GM19372 (cell line): ENCODE data around the gene SYMPK.
"Not testable (repeated sequence)": the region's sequence is repeated elsewhere in the genome, so short reads cannot be mapped to it uniquely, and the experiment has no call there.

Experiments
- ATAC-seq: cut with Tn5 transposase; IDR thresholded peaks from one replicate; pipeline ENCODE4 v1.9.1; 2021; ENCODE audit warnings: mild to moderate bottlenecking, low read depth, moderate library complexity; ENCODE audit not compliant: unreplicated experiment

SYMPK gene

GRCh38 chr19:45862564-45863334 lies at the start of gene SYMPK:
Gene SYMPK, minus strand, starts transcription at chr19:45863147. Its CDS starts 8,652 bp downstream, at chr19:45854495.
- peak; percentile 90 for ATAC-seq

DNA sequence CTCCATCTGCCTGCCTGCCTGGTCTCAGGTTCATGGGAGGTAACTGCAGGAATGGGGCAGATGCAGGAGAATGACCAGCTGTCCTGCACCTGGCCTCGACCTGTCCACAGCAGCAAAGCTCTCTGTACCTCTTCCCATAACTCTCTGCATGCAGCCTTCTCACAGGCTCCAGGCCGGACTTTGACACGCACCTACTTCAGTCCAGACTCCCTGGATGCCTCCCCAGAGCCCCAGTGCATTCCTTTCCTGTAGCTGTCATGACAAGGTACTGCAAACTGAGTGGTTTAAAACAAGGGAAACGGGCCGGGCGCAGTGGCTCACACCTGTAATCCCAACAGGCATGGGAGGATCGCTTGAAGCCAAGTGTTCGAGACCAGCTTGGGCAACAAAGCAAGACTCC lies 48.3 kb upstream of the SYMPK start:
- ATAC-seq, result no peak

GRCh38 chr19:45908956-45909355 lies 46.0 kb upstream of the SYMPK start:
- ATAC-seq, result no peak

- no peak for ATAC-seq
Observed at GRCh38 chr19:45906221-45906620, 43.3 kb upstream of the SYMPK start.

DNA sequence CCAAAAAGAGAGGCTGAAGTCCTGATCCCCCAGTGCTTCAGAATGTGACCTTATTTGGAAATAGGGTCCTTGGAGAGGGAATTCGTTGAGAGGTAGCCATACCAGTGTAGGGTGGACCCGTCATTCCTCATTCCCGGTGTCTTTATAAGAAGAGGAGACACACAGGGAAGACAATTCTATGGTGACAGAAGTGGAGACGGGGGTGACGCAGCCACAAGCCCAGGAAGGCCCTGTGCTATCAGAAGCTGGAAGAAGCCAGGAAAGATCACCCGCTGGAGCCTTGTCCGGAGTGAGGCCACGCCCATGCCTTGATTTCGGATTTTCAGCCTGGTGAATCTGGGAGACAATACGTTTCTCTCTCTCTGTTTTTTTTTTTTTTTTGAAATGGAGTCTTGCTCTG lies 42.1 kb upstream of the SYMPK start:
- ATAC-seq, result no peak

DNA sequence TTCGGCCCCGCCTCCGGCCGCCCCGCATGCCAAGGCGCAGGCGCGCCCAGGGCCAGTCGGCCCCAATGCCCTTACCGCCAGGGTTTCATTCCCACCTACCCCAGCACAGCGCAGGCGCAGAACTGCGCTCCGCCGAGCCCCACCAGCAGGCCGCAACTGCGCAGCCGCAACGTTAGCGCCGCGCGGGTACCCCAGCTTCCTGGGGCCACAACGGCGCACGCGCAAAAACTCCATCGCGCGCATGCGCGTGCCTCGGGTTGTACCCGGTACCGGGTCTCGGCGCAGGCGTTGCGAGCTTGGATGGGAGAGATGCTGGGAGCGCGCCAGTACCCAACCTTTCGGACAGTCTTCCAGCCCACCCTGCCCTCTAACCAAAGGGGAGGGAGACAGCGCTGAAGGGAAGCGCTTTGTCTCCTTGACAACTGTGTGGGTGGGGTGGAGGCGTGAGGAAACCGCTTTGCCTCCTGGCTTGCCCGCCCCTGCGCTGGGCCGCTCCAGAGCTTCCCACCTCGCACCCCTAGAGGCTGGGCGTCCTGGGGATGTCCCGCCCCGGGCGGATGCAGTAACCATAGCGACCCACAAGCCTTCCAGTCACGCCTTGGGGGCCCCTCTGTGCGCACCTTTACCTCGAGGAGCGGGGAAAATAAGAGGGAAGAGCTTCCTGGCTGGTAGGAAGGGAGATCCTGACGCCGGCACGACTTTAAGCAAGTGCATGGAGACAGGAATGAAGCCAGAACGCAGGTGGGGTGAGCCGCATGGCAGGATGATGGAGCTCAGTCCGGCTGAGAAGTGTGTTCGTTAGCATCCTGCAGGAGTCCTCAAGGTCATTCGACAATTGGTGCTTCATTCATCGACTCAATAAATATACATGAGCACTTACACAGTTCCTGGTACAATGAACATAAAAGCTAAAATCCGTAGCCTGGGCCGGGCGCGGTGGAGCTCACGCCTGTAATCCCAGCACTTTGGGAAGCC lies 40.0 kb upstream of the SYMPK start:
- ATAC-seq, result peak; percentile 93

GRCh38 chr19:45901912-45902650 lies 39.1 kb upstream of the SYMPK start, which contains the start of gene MYPOP:
Gene MYPOP, minus strand, starts transcription at chr19:45902613. Its CDS starts 840 bp downstream, at chr19:45901773.
- no peak for ATAC-seq

DNA sequence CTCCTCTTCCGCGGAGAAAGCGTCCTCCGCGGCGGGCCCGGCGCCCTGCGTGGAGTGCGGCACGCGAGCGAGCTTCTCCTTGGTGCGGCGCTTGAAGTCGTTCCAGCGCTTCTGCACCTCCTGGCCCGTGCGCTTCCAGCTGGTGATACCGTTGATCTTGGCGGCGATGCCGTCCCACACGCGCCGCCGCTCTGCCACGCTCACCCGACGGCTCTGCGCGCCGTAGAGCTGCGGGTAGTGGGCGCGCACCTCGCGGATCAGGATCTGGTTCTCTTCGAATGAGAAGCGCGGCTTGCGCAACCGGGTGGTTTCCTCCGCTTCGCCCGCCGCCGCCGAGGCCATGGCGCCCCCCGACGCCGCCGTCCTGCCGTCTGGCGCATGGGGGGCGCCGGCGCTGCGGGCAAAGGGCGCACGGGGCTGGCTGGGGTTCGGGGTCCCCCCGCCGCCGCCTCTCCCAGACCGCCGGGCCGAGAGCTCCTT lies 38.5 kb upstream of the SYMPK start:
- ATAC-seq, result no peak

GRCh38 chr19:45900738-45901431 lies 37.9 kb upstream of the SYMPK start:
- ATAC-seq, result no peak

DNA sequence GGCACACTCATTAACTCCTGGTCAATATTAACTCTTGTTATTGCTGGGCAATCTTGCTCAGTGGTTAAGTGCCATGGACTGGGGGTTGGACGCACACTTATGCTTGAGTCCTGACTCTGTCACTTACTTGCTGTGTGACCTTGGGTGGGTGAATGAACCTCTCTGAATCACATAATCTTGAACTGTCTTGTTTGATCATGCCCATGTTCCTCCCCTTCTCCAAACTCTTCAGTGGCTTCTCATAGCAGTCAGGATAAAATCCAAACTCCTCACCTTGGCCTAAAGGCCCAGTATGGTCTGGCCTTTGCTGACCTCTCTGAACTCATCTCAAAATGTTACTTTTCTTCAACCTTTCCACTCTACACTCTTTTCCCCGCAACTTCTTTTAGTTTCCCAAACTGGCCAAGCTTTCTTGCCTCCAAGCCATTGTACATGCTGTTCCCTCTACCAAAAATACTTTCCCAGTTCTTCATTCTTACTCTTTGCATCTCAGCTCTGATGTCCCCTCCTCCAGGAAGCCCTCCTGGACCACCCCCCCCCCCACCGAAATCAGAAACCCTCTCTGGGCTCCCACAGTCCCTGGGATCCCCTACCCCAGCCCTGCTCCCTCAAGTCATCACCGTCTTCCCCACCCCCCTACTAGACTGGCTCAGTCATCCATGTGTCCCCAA lies 37.1 kb upstream of the SYMPK start:
- no peak for ATAC-seq

DNA sequence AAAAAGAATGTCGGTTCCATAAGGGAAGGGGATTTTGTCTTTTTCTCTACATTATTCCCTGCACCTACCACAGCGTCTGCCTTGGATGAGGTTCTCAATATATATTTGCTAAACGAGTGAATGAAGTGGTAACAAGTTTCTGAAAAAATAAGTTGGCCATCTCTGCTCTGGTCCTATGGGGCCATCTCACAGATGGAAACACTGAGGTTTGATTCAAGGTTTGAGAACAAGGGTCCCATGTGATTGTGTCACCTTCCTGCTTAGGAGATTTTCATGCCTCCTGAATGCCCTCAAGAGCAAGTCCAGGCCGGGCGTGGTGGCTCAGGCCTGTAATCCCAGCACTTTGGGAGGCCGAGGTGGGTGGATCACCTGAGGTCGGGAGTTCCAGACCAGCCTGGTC lies 36.3 kb upstream of the SYMPK start:
- no peak for ATAC-seq

DNA sequence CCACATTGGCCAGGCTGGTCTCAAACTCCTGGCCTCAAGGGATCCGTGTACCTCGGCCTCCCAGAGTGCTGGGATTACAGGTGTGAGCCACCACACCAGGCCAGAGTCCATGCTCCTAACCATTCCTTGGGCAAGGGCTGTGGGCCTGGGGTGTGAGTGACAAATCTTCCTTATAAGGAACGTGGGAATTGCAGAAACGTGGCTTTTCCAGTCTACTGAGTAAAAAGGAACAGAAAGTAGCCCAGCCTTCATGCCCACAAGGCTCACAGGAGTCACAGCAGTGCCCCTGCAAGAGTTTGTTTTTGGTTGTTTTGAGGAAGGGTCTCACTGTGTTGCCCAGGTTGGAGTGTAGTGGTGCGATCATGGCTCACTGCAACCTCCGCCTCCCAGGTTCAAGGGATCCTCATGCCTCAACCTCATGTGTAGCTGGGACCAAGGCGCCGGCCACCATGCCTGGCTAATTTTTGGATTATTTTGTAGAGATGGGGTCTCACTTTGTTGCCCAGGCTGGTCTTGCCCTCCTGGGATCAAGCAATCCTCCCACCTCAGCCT lies 34.4 kb upstream of the SYMPK start:
- ATAC-seq, result no peak

- not testable (repeated sequence) for ATAC-seq
Observed at GRCh38 chr19:45895983-45896599, 33.1 kb upstream of the SYMPK start.

DNA sequence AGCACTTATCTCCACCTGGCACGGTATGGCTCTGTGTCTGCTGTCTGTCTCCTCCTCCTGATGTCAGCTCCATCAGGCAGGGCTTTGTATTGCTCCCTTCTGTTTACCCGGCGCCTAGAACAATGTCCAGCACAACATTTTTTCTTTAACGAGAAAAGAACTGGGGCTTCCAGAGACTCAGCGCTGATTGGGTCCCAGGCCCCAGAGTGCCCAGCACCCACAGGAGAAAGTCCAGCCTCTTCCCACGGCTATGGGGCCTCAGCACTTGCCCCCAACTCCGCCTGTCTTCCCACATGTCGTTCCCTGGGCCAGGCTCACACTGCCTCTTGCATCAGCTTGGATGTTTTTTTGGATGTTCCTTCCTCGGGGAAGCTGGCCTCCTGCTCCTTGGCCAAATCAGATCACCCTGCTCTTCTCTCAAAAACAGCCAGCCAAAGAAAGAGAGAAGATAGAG lies 32.6 kb upstream of the SYMPK start:
- ATAC-seq, result no peak

DNA sequence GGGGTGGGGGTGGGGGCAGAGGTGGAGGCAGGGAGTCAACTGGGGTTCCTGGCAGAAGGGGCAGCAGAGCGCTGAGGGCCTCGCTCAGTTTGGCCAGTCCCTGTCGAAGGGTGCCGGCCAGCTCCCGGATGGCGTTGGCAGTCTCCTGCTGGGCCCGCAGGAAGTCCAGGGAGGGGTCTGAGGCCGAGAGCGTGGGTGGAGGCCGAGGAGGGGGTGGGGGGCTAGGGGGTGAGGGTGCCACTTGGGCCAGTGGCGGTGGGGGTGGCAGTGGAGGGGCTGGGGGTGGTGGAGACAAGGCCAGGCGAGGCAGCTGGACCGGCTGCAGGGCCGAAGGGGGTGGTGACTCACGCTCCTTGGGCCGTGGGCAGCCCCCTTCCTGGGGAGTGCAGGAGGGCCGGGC lies 27.9 kb upstream of the SYMPK start:
- no peak for ATAC-seq

- no peak for ATAC-seq
Observed at GRCh38 chr19:45889210-45889885, 26.4 kb upstream of the SYMPK start.

DNA sequence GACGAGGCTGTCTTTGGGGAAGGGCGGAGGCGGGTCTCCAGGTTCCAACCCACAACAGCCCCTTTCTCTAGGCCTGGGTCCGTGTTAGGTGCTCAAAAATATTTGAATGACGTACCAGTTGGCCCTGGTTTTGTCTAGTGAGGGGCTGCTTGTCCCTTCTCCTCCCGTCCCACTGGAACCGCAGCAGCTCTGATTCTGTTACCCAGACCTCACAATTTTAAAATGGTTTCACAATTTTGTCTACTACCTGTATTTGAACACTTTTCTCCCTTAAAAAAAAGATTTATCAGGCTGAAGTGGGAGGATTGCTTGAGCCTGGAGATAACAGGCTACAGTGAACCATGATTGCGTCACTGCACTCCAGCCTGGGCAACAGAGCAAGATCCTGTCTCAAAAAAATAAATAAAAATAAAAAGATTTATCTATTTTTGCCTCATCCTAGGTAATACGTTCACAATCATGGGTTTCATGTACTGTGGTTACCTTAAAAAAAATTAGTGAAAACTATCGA lies 24.3 kb upstream of the SYMPK start:
- no peak for ATAC-seq
